ENCODE results near the gene CADM1. TPM values are rescaled to one million over a fixed set of nuclear protein-coding genes. Genes with fewer than 3 reads are reported as not detected.

CADM1 gene
- total RNA-seq, 4 donors from 2014 or later, result 10.6 to 15.7 (median 13.8) TPM

- Histone ChIP-seq H3K4me3 (no peak overlapping the region), H3K36me3 (no peaks in the 10 kb centered on the region), H3K27me3 (no peaks in the 10 kb centered on the region), H3K4me1 (peaks cover 0 to 9% (median 6%) of the 10 kb centered on the region in 4 donors), H3K27ac (replicated peaks in 1 of 4) (no peak overlapping the region), H3K9me3 (no peaks in the 10 kb centered on the region)
- intact Hi-C loops (cut with DNase I), result no loop called here
- TF ChIP-seq EP300 (IDR thresholded peaks at IDR 0.05) (no peak), POLR2AphosphoS5 (IDR thresholded peaks at IDR 0.05) (no peak), POLR2A (IDR thresholded peaks at IDR 0.05; ENCODE audit: low read depth) (no peak), CTCF (IDR thresholded peaks at IDR 0.05) (no peak)
- no peak for DNase-seq (ENCODE audit: extremely low spot score)
- WGBS, result 81% methylated on average over 1 of the region's 1 CpG
Observed at GRCh38 chr11:115247953-115248352, 256.3 kb downstream of the CADM1 start.

- H3K4me1 ChIP-seq, result peaks cover 0 to 9% (median 6%) of the 10 kb centered on the region in 4 donors
Observed at GRCh38 chr11:115247361-115247760, 256.9 kb downstream of the CADM1 start.

GRCh38 chr11:115244758-115245157 lies 259.5 kb downstream of the CADM1 start:
- 49% methylated on average over 7 of the region's 7 CpGs for WGBS
- intact Hi-C loops (cut with DNase I), result no loop called here
- no peaks in the 10 kb centered on the region for H3K36me3 ChIP-seq
- TF ChIP-seq POLR2A (IDR thresholded peaks at IDR 0.05; ENCODE audit: low read depth) (no peak), POLR2AphosphoS5 (IDR thresholded peaks at IDR 0.05) (no peak), CTCF (IDR thresholded peaks at IDR 0.05) (no peak), EP300 (IDR thresholded peaks at IDR 0.05) (no peak)
- no peaks in the 10 kb centered on the region for H3K27me3 ChIP-seq
- H3K4me1 ChIP-seq, result peaks cover 0 to 9% (median 6%) of the 10 kb centered on the region in 4 donors
- H3K4me3 ChIP-seq, result no peak overlapping the region
- H3K9me3 ChIP-seq, result no peaks in the 10 kb centered on the region
- no peak overlapping the region for H3K27ac ChIP-seq (replicated peaks in 1 of 4)
- DNase-seq (ENCODE audit: extremely low spot score), result no peak

More at GRCh38 chr11:115247361-115247760, 256.9 kb downstream of the CADM1 start:
- intact Hi-C loops (cut with DNase I), result no loop called here
- no peak overlapping the region for H3K27ac ChIP-seq (replicated peaks in 1 of 4)
- H3K27me3 ChIP-seq, result no peaks in the 10 kb centered on the region
- H3K36me3 ChIP-seq, result no peaks in the 10 kb centered on the region
- H3K4me3 ChIP-seq, result no peak overlapping the region
- TF ChIP-seq EP300 (IDR thresholded peaks at IDR 0.05) (no peak), CTCF (IDR thresholded peaks at IDR 0.05) (no peak)
- DNase-seq (ENCODE audit: extremely low spot score), result no peak
- H3K9me3 ChIP-seq, result no peaks in the 10 kb centered on the region

GRCh38 chr11:115244296-115244695 lies 259.9 kb downstream of the CADM1 start:
- intact Hi-C loops (cut with DNase I), result no loop called here
- Histone ChIP-seq H3K27ac (replicated peaks in 1 of 4) (no peak overlapping the region), H3K36me3 (no peaks in the 10 kb centered on the region), H3K4me1 (peaks cover 0 to 9% (median 6%) of the 10 kb centered on the region in 4 donors), H3K27me3 (no peaks in the 10 kb centered on the region), H3K9me3 (no peaks in the 10 kb centered on the region), H3K4me3 (no peak overlapping the region)
- TF ChIP-seq CTCF (IDR thresholded peaks at IDR 0.05) (no peak), POLR2AphosphoS5 (IDR thresholded peaks at IDR 0.05) (no peak), POLR2A (IDR thresholded peaks at IDR 0.05; ENCODE audit: low read depth) (no peak), EP300 (IDR thresholded peaks at IDR 0.05) (no peak)
- no peak for DNase-seq (ENCODE audit: extremely low spot score)
- 47% methylated on average over 5 of the region's 5 CpGs for WGBS

GRCh38 chr11:115242982-115243381 lies 261.2 kb downstream of the CADM1 start:
- H3K4me3 ChIP-seq, result no peak overlapping the region
- H3K4me1 ChIP-seq, result peaks cover 0 to 9% (median 6%) of the 10 kb centered on the region in 4 donors
- no peak overlapping the region for H3K27ac ChIP-seq (replicated peaks in 1 of 4)
- intact Hi-C loops (cut with DNase I), result no loop called here
- no peak for DNase-seq (ENCODE audit: extremely low spot score)
- TF ChIP-seq POLR2A (IDR thresholded peaks at IDR 0.05; ENCODE audit: low read depth), result no peak
- no peak for TF ChIP-seq EP300 (IDR thresholded peaks at IDR 0.05)
- no peak for TF ChIP-seq POLR2AphosphoS5 (IDR thresholded peaks at IDR 0.05)
- TF ChIP-seq CTCF (IDR thresholded peaks at IDR 0.05), result no peak
- WGBS, result 96% methylated on average over 1 of the region's 1 CpG
- H3K9me3 ChIP-seq, result no peaks in the 10 kb centered on the region
- H3K36me3 ChIP-seq, result no peaks in the 10 kb centered on the region
- no peaks in the 10 kb centered on the region for H3K27me3 ChIP-seq

All from esophagus muscularis mucosa (tissue), 4 donors.